ENCODE measurements around the gene PRR16.
A peak's percentile ranks its signal among the peaks of the same experiment; 100 is the strongest.
"Not testable (repeated sequence)": the region's sequence is repeated elsewhere in the genome, so short reads cannot be mapped to it uniquely, and the experiment has no call there.

Gene PRR16

GRCh38 chr5:120655828-120656435, 191.8 kb downstream of the PRR16 start:
- no peak for DNase-seq (ENCODE audit: low read depth)

GRCh38 chr5:120657104-120657503, 193.0 kb downstream of the PRR16 start:
- no peak for DNase-seq (ENCODE audit: low read depth)

GRCh38 chr5:120677481-120677880, 213.4 kb downstream of the PRR16 start:
- no peak for DNase-seq (ENCODE audit: low read depth)

GRCh38 chr5:120678279-120678678, 214.2 kb downstream of the PRR16 start:
- DNase-seq (ENCODE audit: low read depth): no peak

GRCh38 chr5:120682851-120683250, 218.8 kb downstream of the PRR16 start:
- peak; percentile 41 for DNase-seq (ENCODE audit: low read depth)

- DNase-seq (ENCODE audit: low read depth): no peak
These were observed 219.5 kb downstream of the PRR16 start for GRCh38 chr5:120683580-120683979.

GRCh38 chr5:120684213-120684612, 220.1 kb downstream of the PRR16 start:
- peak; percentile 13 for DNase-seq (ENCODE audit: low read depth)

GRCh38 chr5:120684749-120685415, 220.8 kb downstream of the PRR16 start:
- DNase-seq (ENCODE audit: low read depth): no peak

GRCh38 chr5:120690621-120691407, 226.7 kb downstream of the PRR16 start:
- no peak for DNase-seq (ENCODE audit: low read depth)

GRCh38 chr5:120692325-120692724, 228.2 kb downstream of the PRR16 start:
- no peak for DNase-seq (ENCODE audit: low read depth)

GRCh38 chr5:120695368-120695880, 231.3 kb downstream of the PRR16 start:
- DNase-seq (ENCODE audit: low read depth): no peak

- DNase-seq (ENCODE audit: low read depth): no peak
These were observed 233.0 kb downstream of the PRR16 start for GRCh38 chr5:120697147-120697546.

GRCh38 chr5:120697670-120698327, 233.7 kb downstream of the PRR16 start:
- DNase-seq (ENCODE audit: low read depth): not testable (repeated sequence)

- DNase-seq (ENCODE audit: low read depth): not testable (repeated sequence)
These were observed 236.6 kb downstream of the PRR16 start for GRCh38 chr5:120700653-120701052.

- not testable (repeated sequence) for DNase-seq (ENCODE audit: low read depth)
These were observed 238.9 kb downstream of the PRR16 start for GRCh38 chr5:120702817-120703538.

- DNase-seq (ENCODE audit: low read depth): no peak
These were observed 240.0 kb downstream of the PRR16 start for GRCh38 chr5:120703918-120704587.

- no peak for DNase-seq (ENCODE audit: low read depth)
These were observed 242.8 kb downstream of the PRR16 start for GRCh38 chr5:120706877-120707276.

GRCh38 chr5:120717381-120717780, 253.3 kb downstream of the PRR16 start:
- no peak for DNase-seq (ENCODE audit: low read depth)

- no peak for DNase-seq (ENCODE audit: low read depth)
These were observed 266.1 kb downstream of the PRR16 start for GRCh38 chr5:120730214-120730613.

GRCh38 chr5:120734033-120734432, 269.9 kb downstream of the PRR16 start:
- DNase-seq (ENCODE audit: low read depth): no peak

- DNase-seq (ENCODE audit: low read depth): no peak
These were observed 271.0 kb downstream of the PRR16 start for GRCh38 chr5:120735076-120735475.
